GM12874 (cell line): ENCODE measurements around the gene FGL2.

Source experiments
- TF ChIP-seq, protein P1 (sequence below): IDR thresholded peaks from 2 replicates; pipeline ENCODE4 v1.5.1; 2011; ENCODE audit warnings: low read depth, mild to moderate bottlenecking, control low read depth, low read length, moderate library complexity; ENCODE audit not compliant: insufficient read depth

The FGL2 gene

DNA sequence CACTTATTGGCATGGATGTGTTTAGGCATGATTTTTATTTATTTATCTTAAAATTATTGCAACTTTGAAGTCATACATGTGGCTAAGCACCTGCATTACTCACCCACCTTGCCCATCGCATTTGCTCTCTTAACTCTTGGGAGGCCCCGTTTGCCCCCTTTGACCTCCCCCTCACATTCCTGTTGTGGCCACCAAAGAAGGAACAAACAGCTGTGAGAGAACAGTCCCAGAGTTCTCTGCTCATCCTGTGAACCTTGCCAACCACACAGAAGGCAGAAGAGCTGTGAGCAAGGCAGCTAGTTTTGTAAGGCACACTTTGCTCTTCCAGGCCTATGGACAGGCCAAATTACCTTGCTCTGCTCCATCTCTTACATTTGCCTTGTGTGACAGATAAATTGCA is 23.6 kb upstream of the FGL2 start:
- TF ChIP-seq, protein P1, sequence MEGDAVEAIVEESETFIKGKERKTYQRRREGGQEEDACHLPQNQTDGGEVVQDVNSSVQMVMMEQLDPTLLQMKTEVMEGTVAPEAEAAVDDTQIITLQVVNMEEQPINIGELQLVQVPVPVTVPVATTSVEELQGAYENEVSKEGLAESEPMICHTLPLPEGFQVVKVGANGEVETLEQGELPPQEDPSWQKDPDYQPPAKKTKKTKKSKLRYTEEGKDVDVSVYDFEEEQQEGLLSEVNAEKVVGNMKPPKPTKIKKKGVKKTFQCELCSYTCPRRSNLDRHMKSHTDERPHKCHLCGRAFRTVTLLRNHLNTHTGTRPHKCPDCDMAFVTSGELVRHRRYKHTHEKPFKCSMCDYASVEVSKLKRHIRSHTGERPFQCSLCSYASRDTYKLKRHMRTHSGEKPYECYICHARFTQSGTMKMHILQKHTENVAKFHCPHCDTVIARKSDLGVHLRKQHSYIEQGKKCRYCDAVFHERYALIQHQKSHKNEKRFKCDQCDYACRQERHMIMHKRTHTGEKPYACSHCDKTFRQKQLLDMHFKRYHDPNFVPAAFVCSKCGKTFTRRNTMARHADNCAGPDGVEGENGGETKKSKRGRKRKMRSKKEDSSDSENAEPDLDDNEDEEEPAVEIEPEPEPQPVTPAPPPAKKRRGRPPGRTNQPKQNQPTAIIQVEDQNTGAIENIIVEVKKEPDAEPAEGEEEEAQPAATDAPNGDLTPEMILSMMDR = no peak

GRCh38 chr7:77222819-77223218 is 23.2 kb upstream of the FGL2 start:
- TF ChIP-seq, protein P1 = no peak

- TF ChIP-seq, protein P1 = no peak
Measured at GRCh38 chr7:77222065-77222464, 22.4 kb upstream of the FGL2 start.

- TF ChIP-seq, protein P1 = no peak
Measured at GRCh38 chr7:77217474-77218185, 18.0 kb upstream of the FGL2 start.

DNA sequence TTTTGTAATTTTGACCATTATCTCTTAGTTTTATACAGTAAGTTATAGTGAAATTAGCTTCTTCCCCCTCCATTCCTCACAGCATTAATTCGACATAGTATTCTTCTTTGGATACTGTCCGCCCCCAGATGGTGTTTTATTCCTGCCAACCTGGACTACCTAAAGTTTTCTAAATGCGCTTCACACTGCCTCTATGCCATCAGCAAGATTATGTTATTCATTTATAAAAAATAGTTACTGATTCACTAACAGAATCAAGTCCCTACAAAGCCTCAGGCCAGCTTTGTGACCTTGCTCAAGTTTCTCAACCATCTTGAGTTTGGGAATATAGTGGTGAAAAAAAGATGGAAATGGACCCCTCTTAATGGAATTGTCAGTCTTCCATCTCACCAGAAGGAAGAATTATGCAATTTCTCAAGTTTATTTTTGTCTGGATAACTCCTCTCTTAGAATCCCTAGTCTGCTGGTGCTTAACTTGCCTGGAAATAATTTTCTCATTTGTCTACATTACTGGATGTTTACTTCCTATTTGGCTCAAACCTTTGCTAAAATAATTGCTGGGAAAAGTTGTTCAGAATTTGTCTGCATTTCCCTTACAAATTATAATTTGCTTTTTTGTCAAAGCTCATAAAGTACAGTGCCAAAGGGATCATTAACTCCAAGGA is 16.7 kb upstream of the FGL2 start:
- TF ChIP-seq, protein P1 = no peak

DNA sequence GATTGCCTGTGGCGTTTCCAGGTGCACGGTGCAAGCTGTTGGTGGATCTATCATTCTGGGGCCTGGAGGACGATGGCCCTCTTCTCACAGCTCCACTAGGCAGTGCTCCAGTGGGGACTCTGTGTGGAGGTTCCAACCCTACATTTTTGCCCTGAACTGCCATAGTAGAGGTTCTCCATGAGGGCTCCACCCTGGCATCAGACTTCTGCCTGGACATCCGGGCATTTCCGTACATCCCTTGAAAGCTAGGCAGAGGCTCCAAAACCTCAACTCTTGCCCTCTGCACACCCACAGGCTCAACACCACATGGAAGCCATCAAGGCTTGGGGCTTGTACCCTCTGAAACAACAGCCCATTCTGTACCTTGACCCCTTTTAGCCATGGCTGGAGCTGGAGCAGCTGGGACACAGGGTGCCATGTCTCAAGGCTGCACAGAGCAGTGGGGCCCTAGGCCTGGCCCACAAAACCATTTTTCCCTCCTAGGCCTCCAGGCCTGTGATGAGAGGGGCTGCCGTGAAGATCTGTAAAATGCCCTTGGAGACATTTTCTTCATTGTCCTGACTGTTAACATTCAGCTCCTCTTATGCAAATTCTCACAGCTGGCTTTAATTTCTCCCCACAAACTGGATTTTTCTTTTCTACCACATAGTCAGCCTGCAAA is 10.0 kb upstream of the FGL2 start:
- TF ChIP-seq, protein P1 = no peak

DNA sequence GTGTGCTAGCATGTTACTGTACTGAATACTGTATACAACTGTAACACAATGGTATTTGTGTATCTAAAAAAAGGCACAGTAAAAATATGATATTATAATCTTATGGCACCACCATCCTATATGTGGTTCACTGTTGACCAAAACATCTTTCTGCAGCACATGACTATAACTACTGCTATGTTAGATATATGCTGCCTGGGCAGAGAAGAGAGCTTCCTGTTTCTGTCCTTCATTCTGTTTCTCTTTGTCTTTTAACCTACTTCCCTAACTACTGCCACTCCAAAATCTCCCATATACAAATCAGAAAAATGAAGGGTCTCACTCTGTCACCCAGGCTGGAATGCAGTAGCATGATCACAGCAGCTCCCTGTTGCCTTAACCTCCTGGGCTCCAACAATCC is 8.8 kb upstream of the FGL2 start:
- TF ChIP-seq, protein P1 = no peak
